HepG2 (cell line): ENCODE measurements around the gene CSNK1D. TPM values are rescaled to one million over a fixed set of nuclear protein-coding genes. Genes with fewer than 3 reads are reported as not detected.

Experiments used
- BRCA1 ChIP-seq: sonication (generic); formaldehyde crosslinking; IDR thresholded peaks from 2 replicates; pipeline ENCODE4 v1.4.0; 2020; ENCODE audit warnings: missing genetic modification reagents
- GTF2F1 ChIP-seq: fragments of 150-350 bp; IDR thresholded peaks from 2 replicates; pipeline ENCODE4 v1.6.1; 2014; ENCODE audit warnings: low read length
- HNF4G ChIP-seq, 2 experiments: sonication (generic) in 1 of 2; formaldehyde crosslinking in 1 of 2; IDR thresholded peaks; 2 replicates each; pipeline versions ENCODE4 v1.4.0 to v1.6.1; 2011 to 2020; ENCODE audit warnings: borderline replicate concordance in 2 of 2, low read depth in 2 of 2, mild to moderate bottlenecking in 2 of 2, low read length in 1 of 2, missing genetic modification reagents in 1 of 2, moderate library complexity in 1 of 2
- NCOA2 ChIP-seq: sonication (generic); formaldehyde crosslinking; IDR thresholded peaks from 2 replicates; pipeline ENCODE4 v1.8.0; 2022; ENCODE audit warnings: inconsistent platforms
- NCOR1 ChIP-seq: fragments of 200-600 bp; sonication (generic); IDR thresholded peaks from 2 replicates; pipeline ENCODE4 v1.7.0; 2017; ENCODE audit warnings: antibody characterized with exemption, low read length, borderline replicate concordance
- PHF20 ChIP-seq: sonication (generic); formaldehyde crosslinking; IDR thresholded peaks from 2 replicates; pipeline ENCODE4 v1.5.0; 2020; ENCODE audit warnings: mild to moderate bottlenecking, missing genetic modification reagents
- POLR2AphosphoS5 ChIP-seq: IDR thresholded peaks from 2 replicates; pipeline ENCODE4 v1.6.1; 2012; ENCODE audit warnings: low read depth, low read length
- TMF1 ChIP-seq: sonication (generic); formaldehyde crosslinking; IDR thresholded peaks from 2 replicates; pipeline ENCODE4 v1.8.1; 2022; ENCODE audit warnings: low read depth, missing genetic modification reagents
- ZKSCAN8 ChIP-seq: IDR thresholded peaks from 2 replicates; pipeline ENCODE4 v1.6.1; 2016; ENCODE audit warnings: borderline replicate concordance, missing genetic modification reagents, missing compliant biosample characterization
- ZNF263 ChIP-seq: sonication (generic); formaldehyde crosslinking; IDR thresholded peaks from 2 replicates; pipeline ENCODE4 v1.4.0; 2020; ENCODE audit warnings: missing genetic modification reagents
- ZNF549 ChIP-seq: sonication (generic); formaldehyde crosslinking; IDR thresholded peaks from 2 replicates; pipeline ENCODE4 v1.5.0; 2020; ENCODE audit warnings: missing genetic modification reagents
- polyA plus RNA-seq, 8 experiments: library from polyadenylated mRNA; depleted of rRNA in 3 of 8; stranded (reverse) in 7 of 8; unstranded in 1 of 8; fragments of >200 nt; fragmentation: Illumina TruSeq in 4 of 8; extraction: Trizol in 4 of 8; gene quantifications; 2 replicates each; pipeline versions ENCODE4 v1.2.1 to v1.2.3, GENCODE V29; 2011 to 2016; ENCODE audit warnings: low read depth in 4 of 8, missing spikeins in 1 of 8, mixed read lengths in 1 of 8; ENCODE audit not compliant: insufficient read depth in 1 of 8
- total RNA-seq, 5 experiments: library from RNA; depleted of rRNA; stranded (reverse); fragments of >200 nt; fragmentation: Illumina TruSeq; extraction: Trizol; gene quantifications; 2 replicates each; pipeline ENCODE4 v1.2.3, GENCODE V29; 2016; ENCODE audit warnings: low read depth in 1 of 5
- TF ChIP-seq, protein P1 (sequence below): sonication (generic); formaldehyde crosslinking; IDR thresholded peaks from 2 replicates; pipeline ENCODE4 v1.4.0; 2020; ENCODE audit warnings: missing genetic modification reagents
- TF ChIP-seq, protein P2 (sequence below): sonication (generic); formaldehyde crosslinking; IDR thresholded peaks from 2 replicates; pipeline ENCODE4 v1.9.0; 2021; ENCODE audit warnings: missing genetic modification reagents, borderline replicate concordance
- TF ChIP-seq, protein P3 (sequence below), 2 experiments: sonication (generic) in 1 of 2; formaldehyde crosslinking in 1 of 2; IDR thresholded peaks; 2 replicates each; pipeline versions ENCODE4 v1.4.0 to v1.6.1; 2018 to 2020; ENCODE audit warnings: missing genetic modification reagents in 2 of 2, borderline replicate concordance in 1 of 2, low read depth in 1 of 2, mild to moderate bottlenecking in 1 of 2, missing biosample characterization in 1 of 2
- TF ChIP-seq, protein P4 (sequence below): sonication (generic); formaldehyde crosslinking; conservative IDR thresholded peaks from 2 replicates; pipeline ENCODE4 v1.8.0; 2022; ENCODE audit warnings: mild to moderate bottlenecking, moderate library complexity, missing genetic modification reagents
- TF ChIP-seq, protein P5 (sequence below): sonication (generic); formaldehyde crosslinking; conservative IDR thresholded peaks from 2 replicates; pipeline ENCODE4 v1.4.0; 2020; ENCODE audit warnings: missing genetic modification reagents
- TF ChIP-seq, protein P6 (sequence below): sonication (generic); formaldehyde crosslinking; IDR thresholded peaks from 2 replicates; pipeline ENCODE4 v1.4.0; 2020; ENCODE audit warnings: missing genetic modification reagents

CSNK1D gene
- total and polyA plus RNA-seq, 2 of the 13 experiments (the other 11 are each of a cell fraction or from before 2014, with no cell fraction given): 31.5 to 128 TPM

DNA sequence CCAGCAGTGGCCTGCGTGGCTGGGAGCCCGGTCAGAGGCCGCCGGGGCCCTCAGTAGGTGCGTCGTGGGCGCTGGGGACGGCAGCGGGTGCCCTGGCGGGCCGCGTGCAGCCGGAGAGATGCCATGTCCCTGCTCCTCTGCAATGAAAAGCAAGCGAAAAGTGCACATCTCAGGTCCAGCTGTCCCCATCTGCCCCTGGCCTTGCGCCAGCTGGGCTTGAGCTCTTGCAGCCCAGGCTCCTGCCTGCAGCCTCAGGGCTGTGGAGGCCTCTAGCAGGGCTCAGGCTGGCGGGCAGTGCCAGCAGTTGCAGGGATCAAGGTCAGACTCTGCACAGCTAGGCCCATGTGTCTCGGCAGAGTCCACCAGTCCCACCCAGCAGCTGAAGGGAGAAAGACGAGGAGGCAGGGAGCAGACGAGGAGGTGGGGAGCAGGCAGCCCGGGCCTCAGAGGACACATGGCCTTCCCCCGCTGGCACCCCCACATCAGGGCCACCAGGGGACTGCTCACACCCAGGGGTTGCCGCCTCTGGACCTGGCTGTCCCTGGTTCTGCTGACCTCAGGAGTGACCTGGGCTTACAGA, 33.5 kb downstream of the CSNK1D start (continued):
- TF ChIP-seq, protein P1, sequence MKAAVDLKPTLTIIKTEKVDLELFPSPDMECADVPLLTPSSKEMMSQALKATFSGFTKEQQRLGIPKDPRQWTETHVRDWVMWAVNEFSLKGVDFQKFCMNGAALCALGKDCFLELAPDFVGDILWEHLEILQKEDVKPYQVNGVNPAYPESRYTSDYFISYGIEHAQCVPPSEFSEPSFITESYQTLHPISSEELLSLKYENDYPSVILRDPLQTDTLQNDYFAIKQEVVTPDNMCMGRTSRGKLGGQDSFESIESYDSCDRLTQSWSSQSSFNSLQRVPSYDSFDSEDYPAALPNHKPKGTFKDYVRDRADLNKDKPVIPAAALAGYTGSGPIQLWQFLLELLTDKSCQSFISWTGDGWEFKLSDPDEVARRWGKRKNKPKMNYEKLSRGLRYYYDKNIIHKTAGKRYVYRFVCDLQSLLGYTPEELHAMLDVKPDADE (CRISPR knock-in tag): no peak
- no peak for TF ChIP-seq NCOA2
- TF ChIP-seq HNF4G (IDR thresholded peaks at IDR 0.05; ENCODE audit: borderline replicate concordance, low read depth, low read length): no peak; the same call in 1 of the 2 replicates
- no peak; the same call in none of the 2 replicates for TF ChIP-seq HNF4G (CRISPR knock-in tag; IDR thresholded peaks at IDR 0.05; ENCODE audit: borderline replicate concordance, low read depth)
- TF ChIP-seq GTF2F1: no peak
- no peak for TF ChIP-seq ZKSCAN8 (CRISPR knock-in tag)
- TF ChIP-seq, protein P2, sequence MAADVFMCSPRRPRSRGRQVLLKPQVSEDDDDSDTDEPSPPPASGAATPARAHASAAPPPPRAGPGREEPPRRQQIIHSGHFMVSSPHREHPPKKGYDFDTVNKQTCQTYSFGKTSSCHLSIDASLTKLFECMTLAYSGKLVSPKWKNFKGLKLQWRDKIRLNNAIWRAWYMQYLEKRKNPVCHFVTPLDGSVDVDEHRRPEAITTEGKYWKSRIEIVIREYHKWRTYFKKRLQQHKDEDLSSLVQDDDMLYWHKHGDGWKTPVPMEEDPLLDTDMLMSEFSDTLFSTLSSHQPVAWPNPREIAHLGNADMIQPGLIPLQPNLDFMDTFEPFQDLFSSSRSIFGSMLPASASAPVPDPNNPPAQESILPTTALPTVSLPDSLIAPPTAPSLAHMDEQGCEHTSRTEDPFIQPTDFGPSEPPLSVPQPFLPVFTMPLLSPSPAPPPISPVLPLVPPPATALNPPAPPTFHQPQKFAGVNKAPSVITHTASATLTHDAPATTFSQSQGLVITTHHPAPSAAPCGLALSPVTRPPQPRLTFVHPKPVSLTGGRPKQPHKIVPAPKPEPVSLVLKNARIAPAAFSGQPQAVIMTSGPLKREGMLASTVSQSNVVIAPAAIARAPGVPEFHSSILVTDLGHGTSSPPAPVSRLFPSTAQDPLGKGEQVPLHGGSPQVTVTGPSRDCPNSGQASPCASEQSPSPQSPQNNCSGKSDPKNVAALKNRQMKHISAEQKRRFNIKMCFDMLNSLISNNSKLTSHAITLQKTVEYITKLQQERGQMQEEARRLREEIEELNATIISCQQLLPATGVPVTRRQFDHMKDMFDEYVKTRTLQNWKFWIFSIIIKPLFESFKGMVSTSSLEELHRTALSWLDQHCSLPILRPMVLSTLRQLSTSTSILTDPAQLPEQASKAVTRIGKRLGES (CRISPR knock-in tag): no peak
- no peak; the same call in 1 of the 2 replicates for TF ChIP-seq ZNF263 (CRISPR knock-in tag)
- TF ChIP-seq ZNF549 (CRISPR knock-in tag): no peak
- TF ChIP-seq, protein P3, sequence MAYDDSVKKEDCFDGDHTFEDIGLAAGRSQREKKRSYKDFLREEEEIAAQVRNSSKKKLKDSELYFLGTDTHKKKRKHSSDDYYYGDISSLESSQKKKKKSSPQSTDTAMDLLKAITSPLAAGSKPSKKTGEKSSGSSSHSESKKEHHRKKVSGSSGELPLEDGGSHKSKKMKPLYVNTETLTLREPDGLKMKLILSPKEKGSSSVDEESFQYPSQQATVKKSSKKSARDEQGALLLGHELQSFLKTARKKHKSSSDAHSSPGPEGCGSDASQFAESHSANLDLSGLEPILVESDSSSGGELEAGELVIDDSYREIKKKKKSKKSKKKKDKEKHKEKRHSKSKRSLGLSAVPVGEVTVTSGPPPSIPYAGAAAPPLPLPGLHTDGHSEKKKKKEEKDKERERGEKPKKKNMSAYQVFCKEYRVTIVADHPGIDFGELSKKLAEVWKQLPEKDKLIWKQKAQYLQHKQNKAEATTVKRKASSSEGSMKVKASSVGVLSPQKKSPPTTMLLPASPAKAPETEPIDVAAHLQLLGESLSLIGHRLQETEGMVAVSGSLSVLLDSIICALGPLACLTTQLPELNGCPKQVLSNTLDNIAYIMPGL (CRISPR knock-in tag; IDR thresholded peaks at IDR 0.05; ENCODE audit: borderline replicate concordance in 1 of 2, low read depth in 1 of 2): peak in 1 of 2 experiments; percentile 44; a peak in 1 of 4 replicates
- TF ChIP-seq POLR2AphosphoS5: peak; percentile 60
- TF ChIP-seq, protein P4, sequence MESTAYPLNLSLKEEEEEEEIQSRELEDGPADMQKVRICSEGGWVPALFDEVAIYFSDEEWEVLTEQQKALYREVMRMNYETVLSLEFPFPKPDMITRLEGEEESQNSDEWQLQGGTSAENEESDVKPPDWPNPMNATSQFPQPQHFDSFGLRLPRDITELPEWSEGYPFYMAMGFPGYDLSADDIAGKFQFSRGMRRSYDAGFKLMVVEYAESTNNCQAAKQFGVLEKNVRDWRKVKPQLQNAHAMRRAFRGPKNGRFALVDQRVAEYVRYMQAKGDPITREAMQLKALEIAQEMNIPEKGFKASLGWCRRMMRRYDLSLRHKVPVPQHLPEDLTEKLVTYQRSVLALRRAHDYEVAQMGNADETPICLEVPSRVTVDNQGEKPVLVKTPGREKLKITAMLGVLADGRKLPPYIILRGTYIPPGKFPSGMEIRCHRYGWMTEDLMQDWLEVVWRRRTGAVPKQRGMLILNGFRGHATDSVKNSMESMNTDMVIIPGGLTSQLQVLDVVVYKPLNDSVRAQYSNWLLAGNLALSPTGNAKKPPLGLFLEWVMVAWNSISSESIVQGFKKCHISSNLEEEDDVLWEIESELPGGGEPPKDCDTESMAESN (CRISPR knock-in tag): no peak; the same call in 1 of the 2 replicates
- peak; percentile 82 for TF ChIP-seq TMF1
- TF ChIP-seq, protein P5, sequence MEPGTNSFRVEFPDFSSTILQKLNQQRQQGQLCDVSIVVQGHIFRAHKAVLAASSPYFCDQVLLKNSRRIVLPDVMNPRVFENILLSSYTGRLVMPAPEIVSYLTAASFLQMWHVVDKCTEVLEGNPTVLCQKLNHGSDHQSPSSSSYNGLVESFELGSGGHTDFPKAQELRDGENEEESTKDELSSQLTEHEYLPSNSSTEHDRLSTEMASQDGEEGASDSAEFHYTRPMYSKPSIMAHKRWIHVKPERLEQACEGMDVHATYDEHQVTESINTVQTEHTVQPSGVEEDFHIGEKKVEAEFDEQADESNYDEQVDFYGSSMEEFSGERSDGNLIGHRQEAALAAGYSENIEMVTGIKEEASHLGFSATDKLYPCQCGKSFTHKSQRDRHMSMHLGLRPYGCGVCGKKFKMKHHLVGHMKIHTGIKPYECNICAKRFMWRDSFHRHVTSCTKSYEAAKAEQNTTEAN (CRISPR knock-in tag): peak; percentile 72; the same call in 1 of the 2 replicates
- peak; percentile 20 for TF ChIP-seq NCOR1
- TF ChIP-seq PHF20 (CRISPR knock-in tag): no peak; the same call in 1 of the 2 replicates
- TF ChIP-seq BRCA1 (CRISPR knock-in tag): no peak
- TF ChIP-seq, protein P6, sequence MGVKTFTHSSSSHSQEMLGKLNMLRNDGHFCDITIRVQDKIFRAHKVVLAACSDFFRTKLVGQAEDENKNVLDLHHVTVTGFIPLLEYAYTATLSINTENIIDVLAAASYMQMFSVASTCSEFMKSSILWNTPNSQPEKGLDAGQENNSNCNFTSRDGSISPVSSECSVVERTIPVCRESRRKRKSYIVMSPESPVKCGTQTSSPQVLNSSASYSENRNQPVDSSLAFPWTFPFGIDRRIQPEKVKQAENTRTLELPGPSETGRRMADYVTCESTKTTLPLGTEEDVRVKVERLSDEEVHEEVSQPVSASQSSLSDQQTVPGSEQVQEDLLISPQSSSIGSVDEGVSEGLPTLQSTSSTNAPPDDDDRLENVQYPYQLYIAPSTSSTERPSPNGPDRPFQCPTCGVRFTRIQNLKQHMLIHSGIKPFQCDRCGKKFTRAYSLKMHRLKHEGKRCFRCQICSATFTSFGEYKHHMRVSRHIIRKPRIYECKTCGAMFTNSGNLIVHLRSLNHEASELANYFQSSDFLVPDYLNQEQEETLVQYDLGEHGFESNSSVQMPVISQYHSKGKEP: no peak
